Duodenal mucosa (tissue), 2 donors: ENCODE results near the gene PAIP2B.

Source experiments
- H3K27ac ChIP-seq: one replicate; pipeline ENCODE4 v1.7.0; 2013; ENCODE audit warnings: low read depth, low read length
- H3K27me3 ChIP-seq, 2 donors: one replicate each; pipeline ENCODE4 v1.7.0; 2013; ENCODE audit warnings: low read length in 2 of 2, control low read depth in 1 of 2; ENCODE audit not compliant: insufficient read depth in 2 of 2, control insufficient read depth in 1 of 2
- H3K36me3 ChIP-seq, 2 donors: one replicate each; pipeline ENCODE4 v1.7.0; 2013; ENCODE audit warnings: low read length in 2 of 2, control low read depth in 1 of 2; ENCODE audit not compliant: insufficient read depth in 2 of 2, control insufficient read depth in 1 of 2
- H3K4me1 ChIP-seq, 2 donors: one replicate each; pipeline ENCODE4 v1.7.0; 2013; ENCODE audit warnings: low read length in 2 of 2, control low read depth in 1 of 2; ENCODE audit not compliant: insufficient read depth in 2 of 2, control insufficient read depth in 1 of 2
- H3K4me3 ChIP-seq, 2 donors: one replicate each; pipeline ENCODE4 v1.7.0; 2013; ENCODE audit warnings: low read length in 2 of 2, low read depth in 1 of 2
- H3K9ac ChIP-seq, 2 donors: one replicate each; pipeline ENCODE4 v1.7.0; 2013; ENCODE audit warnings: low read length in 2 of 2, low read depth in 1 of 2
- H3K9me3 ChIP-seq, 2 donors: one replicate each; pipeline ENCODE4 v1.7.0; 2013; ENCODE audit warnings: low read length in 2 of 2, control low read depth in 1 of 2; ENCODE audit not compliant: control insufficient read depth in 1 of 2

PAIP2B gene

DNA sequence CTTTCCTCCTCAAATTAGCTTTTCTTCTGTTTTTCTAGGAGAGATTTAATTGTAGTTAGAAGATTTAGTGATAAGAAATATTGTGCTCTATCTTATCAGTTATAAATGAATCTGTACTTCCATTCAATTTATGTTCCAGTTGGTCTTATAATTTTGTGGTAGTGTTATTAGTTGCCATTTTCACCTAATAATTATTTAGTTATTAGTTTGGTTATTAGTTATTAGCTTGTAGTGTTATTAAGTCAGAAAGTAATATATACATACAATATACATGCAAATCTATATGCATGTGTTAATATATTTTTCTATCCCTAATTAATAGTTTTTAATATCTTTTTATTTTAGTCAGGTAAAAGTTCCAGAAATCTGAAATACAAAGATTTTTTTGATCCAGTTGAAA lies 93.3 kb downstream of the PAIP2B start:
- no peaks in the 10 kb centered on the region for H3K27me3 ChIP-seq
- H3K4me3 ChIP-seq = no peak overlapping the region
- peaks cover 5 to 47% of the 10 kb centered on the region in 2 donors for H3K36me3 ChIP-seq
- H3K9me3 ChIP-seq = no peaks in the 10 kb centered on the region
- H3K27ac ChIP-seq = no peak overlapping the region
- H3K9ac ChIP-seq = no peak overlapping the region
- peaks cover 7 to 16% of the 10 kb centered on the region in 2 donors for H3K4me1 ChIP-seq
